CD8-positive, alpha-beta memory T cell (primary cell): Measurements from ENCODE around the gene SGIP1. TPM values are rescaled to one million over a fixed set of nuclear protein-coding genes. Genes with fewer than 3 reads are reported as not detected.

Source experiments
- CTCF ChIA-PET: fragments of 350-600 bp; sonication (Branson Sonifier 250); formaldehyde crosslinking; loops from one replicate; lab custom pipeline; 2021; ENCODE audit warnings: antibody characterized with exemption; lab: Charles Lee
- POLR2A ChIA-PET: fragments of 350-600 bp; sonication (Branson Sonifier 250); formaldehyde crosslinking; loops from one replicate; lab custom pipeline; 2021; ENCODE audit warnings: antibody characterized with exemption; lab: Charles Lee
- DNase-seq, 5 donors: peaks; one replicate each; pipeline versions ENCODE4 v3.0.0 to v3.0.0-alpha.2; 2020 to 2022; ENCODE audit warnings: mixed read lengths in 1 of 5
- H3K27ac ChIP-seq: one replicate; pipeline ENCODE4 v1.7.0; 2013; ENCODE audit warnings: low read depth, mild to moderate bottlenecking, low read length, moderate library complexity
- H3K27me3 ChIP-seq: 2 replicates; pipeline ENCODE4 v1.7.0; 2013; ENCODE audit warnings: low read length, mild to moderate bottlenecking; ENCODE audit not compliant: insufficient read depth, poor library complexity, severe bottlenecking
- H3K36me3 ChIP-seq: 2 replicates; pipeline ENCODE4 v1.7.0; 2013; ENCODE audit warnings: mild to moderate bottlenecking, low read length, moderate library complexity; ENCODE audit not compliant: insufficient read depth
- H3K4me1 ChIP-seq: 2 replicates; pipeline ENCODE4 v1.7.0; 2013; ENCODE audit warnings: mild to moderate bottlenecking, low read length, moderate library complexity; ENCODE audit not compliant: insufficient read depth
- H3K4me3 ChIP-seq: 2 replicates; pipeline ENCODE4 v1.7.0; 2013; ENCODE audit warnings: mild to moderate bottlenecking, low read length
- H3K9me3 ChIP-seq: 2 replicates; pipeline ENCODE4 v1.7.0; 2013; ENCODE audit warnings: mild to moderate bottlenecking, low read length
- H3K27ac Mint-ChIP-seq, 8 donors: one replicate each; pipeline ENCODE4 v1.8.0; 2020 to 2021; ENCODE audit warnings: mixed read lengths in 8 of 8, mild to moderate bottlenecking in 6 of 8, inconsistent platforms in 3 of 8, moderate library complexity in 3 of 8
- H3K27me3 Mint-ChIP-seq, 2 donors: one replicate each; pipeline ENCODE4 v1.8.0; 2020 to 2021; ENCODE audit warnings: mixed read lengths in 2 of 2, mild to moderate bottlenecking in 1 of 2, moderate library complexity in 1 of 2
- H3K36me3 Mint-ChIP-seq, 3 donors: one replicate each; pipeline ENCODE4 v1.8.0; 2020 to 2021; ENCODE audit warnings: mixed read lengths in 3 of 3, inconsistent platforms in 1 of 3, mild to moderate bottlenecking in 1 of 3
- H3K4me1 Mint-ChIP-seq, 3 donors: one replicate each; pipeline ENCODE4 v1.8.0; 2020 to 2021; ENCODE audit warnings: mixed read lengths in 3 of 3, inconsistent platforms in 1 of 3, mild to moderate bottlenecking in 1 of 3
- H3K4me3 Mint-ChIP-seq, 7 donors: one replicate each; pipeline ENCODE4 v1.8.0; 2020 to 2021; ENCODE audit warnings: mixed read lengths in 7 of 7, mild to moderate bottlenecking in 6 of 7, moderate library complexity in 4 of 7, inconsistent platforms in 2 of 7
- H3K9me3 Mint-ChIP-seq, 5 donors: one replicate each; pipeline ENCODE4 v1.8.0; 2020 to 2022; ENCODE audit warnings: mixed read lengths in 5 of 5, mild to moderate bottlenecking in 3 of 5, moderate library complexity in 2 of 5, inconsistent platforms in 1 of 5
- polyA plus RNA-seq: library from polyadenylated mRNA; unstranded; fragments of 300-500 nt; fragmentation: Illumina TruSeq; gene quantifications from one replicate; pipeline ENCODE4 v1.2.3, GENCODE V29; 2021
- total RNA-seq, 2 experiments: library from RNA; stranded (reverse); gene quantifications; one replicate each; pipeline ENCODE4 v1.2.3, GENCODE V29; 2021

The SGIP1 gene, protein sequence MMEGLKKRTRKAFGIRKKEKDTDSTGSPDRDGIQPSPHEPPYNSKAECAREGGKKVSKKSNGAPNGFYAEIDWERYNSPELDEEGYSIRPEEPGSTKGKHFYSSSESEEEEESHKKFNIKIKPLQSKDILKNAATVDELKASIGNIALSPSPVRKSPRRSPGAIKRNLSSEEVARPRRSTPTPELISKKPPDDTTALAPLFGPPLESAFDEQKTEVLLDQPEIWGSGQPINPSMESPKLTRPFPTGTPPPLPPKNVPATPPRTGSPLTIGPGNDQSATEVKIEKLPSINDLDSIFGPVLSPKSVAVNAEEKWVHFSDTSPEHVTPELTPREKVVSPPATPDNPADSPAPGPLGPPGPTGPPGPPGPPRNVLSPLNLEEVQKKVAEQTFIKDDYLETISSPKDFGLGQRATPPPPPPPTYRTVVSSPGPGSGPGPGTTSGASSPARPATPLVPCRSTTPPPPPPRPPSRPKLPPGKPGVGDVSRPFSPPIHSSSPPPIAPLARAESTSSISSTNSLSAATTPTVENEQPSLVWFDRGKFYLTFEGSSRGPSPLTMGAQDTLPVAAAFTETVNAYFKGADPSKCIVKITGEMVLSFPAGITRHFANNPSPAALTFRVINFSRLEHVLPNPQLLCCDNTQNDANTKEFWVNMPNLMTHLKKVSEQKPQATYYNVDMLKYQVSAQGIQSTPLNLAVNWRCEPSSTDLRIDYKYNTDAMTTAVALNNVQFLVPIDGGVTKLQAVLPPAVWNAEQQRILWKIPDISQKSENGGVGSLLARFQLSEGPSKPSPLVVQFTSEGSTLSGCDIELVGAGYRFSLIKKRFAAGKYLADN
- not detected for total RNA-seq
- polyA plus RNA-seq, result not detected

DNA sequence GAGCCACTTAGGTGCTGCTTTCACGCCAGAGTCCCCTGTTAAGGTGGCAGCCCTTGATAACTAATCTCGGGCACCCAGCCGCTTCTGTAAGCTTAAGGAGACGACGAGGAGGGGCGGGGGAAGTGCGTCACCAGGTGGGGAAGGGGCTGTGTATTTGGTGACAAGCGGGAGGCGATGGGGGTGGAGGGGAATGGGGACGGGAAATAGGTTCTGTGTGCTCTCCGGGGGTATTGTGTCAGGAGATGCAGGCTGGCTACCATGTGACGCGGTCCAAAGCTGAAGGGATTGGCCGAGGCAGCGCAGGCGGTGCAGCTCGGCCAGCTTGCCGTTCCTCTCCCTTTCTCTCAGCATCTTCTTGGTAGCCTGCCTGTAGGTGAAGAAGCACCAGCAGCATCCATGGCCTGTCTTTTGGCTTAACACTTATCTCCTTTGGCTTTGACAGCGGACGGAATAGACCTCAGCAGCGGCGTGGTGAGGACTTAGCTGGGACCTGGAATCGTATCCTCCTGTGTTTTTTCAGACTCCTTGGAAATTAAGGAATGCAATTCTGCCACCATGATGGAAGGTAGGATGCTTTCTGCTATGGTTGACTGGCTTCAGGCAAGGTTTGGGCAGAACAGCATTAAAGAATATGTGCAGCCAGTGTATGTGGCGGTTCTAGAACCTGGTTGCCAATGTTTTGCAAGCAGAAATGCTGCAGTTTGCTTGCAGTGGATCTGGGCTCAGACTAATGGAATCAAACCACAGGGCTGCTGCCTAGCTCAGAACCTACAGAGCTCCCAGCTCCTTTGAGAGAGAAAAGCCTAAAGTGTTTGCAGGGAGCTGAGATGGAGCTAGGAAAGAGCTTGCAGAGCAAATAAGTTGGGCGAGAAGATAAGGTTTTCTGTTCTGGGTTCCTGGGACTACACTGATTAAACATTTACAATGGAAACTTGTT is at the start of gene SGIP1:
Gene SGIP1, plus strand, starts transcription at position 350 of the 937 bp plus-strand sequence. Its CDS starts 206 bp downstream, at position 556.
- Mint-ChIP-seq H3K27me3 (peaks cover 20 to 68% of the 10 kb centered on the region in 2 donors), H3K4me1 (peaks cover 5 to 15% (median 5%) of the 10 kb centered on the region in 3 donors), H3K4me3 (peak within 1 kb of the TSS in 6 of 7 donors; percentile 35 to 74 (median 63)), H3K9me3 (peaks cover 0 to 2% (median 0%) of the 10 kb centered on the region in 5 donors), H3K36me3 (no peaks in the 10 kb centered on the region), H3K27ac (peak within 1 kb of the TSS in 2 of 8 donors; percentile 59 to 94)
- DNase-seq, result peak in 1 of 5 donors; percentile 6
- Histone ChIP-seq H3K9me3 (no peaks in the 10 kb centered on the region), H3K4me3 (no peak within 1 kb of the TSS), H3K27me3 (no peaks in the 10 kb centered on the region), H3K36me3 (no peaks in the 10 kb centered on the region), H3K27ac (no peak within 1 kb of the TSS), H3K4me1 (no peaks in the 10 kb centered on the region)
- ChIA-PET POLR2A (no interaction called here), CTCF (no interaction called here)

DNA sequence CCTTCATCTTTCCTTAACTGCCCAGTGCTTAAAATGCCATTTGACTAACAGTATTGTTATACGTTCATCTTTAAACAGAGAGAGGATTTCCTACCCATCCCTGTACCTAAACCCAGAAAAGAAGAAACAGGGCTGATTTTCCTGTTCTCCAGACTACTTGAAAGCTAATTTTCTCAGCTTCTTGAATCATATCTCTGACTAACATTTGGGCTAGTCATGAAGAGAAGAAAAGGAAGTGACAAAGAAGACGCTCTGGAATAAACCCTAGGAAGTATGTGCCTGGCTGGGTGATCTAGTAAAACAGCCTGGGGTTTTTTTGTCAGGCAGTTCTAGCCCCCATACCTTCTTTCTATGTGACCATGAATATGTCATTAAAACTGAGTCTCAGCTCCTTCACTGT is 44.8 kb upstream of the SGIP1 start:
- peaks cover 0 to 4% of the 10 kb centered on the region in 2 donors for H3K27me3 Mint-ChIP-seq
- POLR2A ChIA-PET, result no interaction called here

DNA sequence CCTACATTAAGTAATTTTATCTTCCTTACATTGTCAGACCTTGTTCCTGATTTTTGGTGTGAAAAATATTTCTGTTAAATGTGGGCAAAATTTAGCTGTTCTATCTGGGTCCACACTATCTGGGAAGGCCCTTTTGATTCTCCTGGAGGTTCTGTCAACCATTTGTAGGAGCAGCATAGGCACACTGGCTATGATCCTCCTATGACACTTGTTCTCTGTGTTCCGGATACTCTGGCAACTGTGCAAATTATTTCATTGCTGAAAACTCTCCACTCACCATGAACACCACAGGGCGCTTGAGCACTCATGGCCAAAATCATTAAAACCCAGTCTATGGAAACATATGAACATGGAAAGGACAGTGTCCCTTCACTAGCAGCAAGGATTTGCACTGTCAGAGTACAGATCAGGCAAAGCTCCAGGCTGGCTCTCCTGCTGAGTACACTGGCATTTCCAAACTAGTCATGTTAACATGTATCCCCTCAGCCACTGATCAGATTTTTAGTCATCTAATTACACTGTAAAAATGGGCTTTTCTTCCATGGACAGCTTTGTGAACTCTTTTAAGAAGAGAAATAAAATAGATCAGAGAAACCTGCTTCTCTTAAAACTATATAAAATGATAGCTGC is 43.9 kb upstream of the SGIP1 start:
- CTCF ChIA-PET, result no interaction called here
- H3K27me3 ChIP-seq, result no peaks in the 10 kb centered on the region
- Mint-ChIP-seq H3K27ac (no peak overlapping the region), H3K36me3 (no peaks in the 10 kb centered on the region), H3K4me1 (no peaks in the 10 kb centered on the region), H3K9me3 (no peaks in the 10 kb centered on the region), H3K4me3 (no peak overlapping the region), H3K27me3 (peaks cover 0 to 4% of the 10 kb centered on the region in 2 donors)
- no peak overlapping the region for H3K4me3 ChIP-seq
- POLR2A ChIA-PET, result no interaction called here
- H3K27ac ChIP-seq, result no peak overlapping the region
- H3K9me3 ChIP-seq, result no peaks in the 10 kb centered on the region
- no peaks in the 10 kb centered on the region for H3K4me1 ChIP-seq
- no peaks in the 10 kb centered on the region for H3K36me3 ChIP-seq
- DNase-seq, result no peak

More for the DNA sequence above, 44.8 kb upstream of the SGIP1 start:
- no peaks in the 10 kb centered on the region for H3K36me3 Mint-ChIP-seq
- no peak overlapping the region for H3K27ac Mint-ChIP-seq
- H3K27me3 ChIP-seq, result no peaks in the 10 kb centered on the region
- CTCF ChIA-PET, result no interaction called here
- no peaks in the 10 kb centered on the region for H3K4me1 Mint-ChIP-seq
- DNase-seq, result no peak
- H3K27ac ChIP-seq, result no peak overlapping the region
- no peak overlapping the region for H3K4me3 Mint-ChIP-seq
- H3K9me3 Mint-ChIP-seq, result no peaks in the 10 kb centered on the region
- no peak overlapping the region for H3K4me3 ChIP-seq
- H3K36me3 ChIP-seq, result no peaks in the 10 kb centered on the region
- H3K9me3 ChIP-seq, result no peaks in the 10 kb centered on the region
- H3K4me1 ChIP-seq, result no peaks in the 10 kb centered on the region

DNA sequence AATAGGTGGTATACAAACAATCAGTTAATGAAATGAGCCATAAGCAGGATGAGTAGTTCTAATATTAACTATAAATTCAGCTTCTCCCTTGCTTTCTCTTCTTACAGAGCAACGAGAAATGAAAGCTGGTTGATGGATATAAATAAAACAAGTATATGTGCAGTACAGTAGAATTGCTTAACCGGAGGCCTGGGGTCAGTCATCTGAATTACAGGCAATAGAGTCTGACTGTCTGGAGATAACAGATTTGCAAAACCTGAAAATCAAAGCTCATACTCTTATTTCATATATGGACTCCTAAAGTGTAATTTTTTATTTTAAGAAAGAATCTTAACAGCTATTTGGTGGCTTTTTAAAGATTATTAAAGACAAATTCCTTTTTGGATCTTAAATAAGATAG is 43.1 kb upstream of the SGIP1 start:
- H3K9me3 Mint-ChIP-seq, result no peaks in the 10 kb centered on the region
- ChIA-PET CTCF (no interaction called here), POLR2A (no interaction called here)
- no peaks in the 10 kb centered on the region for H3K4me1 Mint-ChIP-seq
- H3K27me3 Mint-ChIP-seq, result peaks cover 0 to 4% of the 10 kb centered on the region in 2 donors
- Histone ChIP-seq H3K9me3 (no peaks in the 10 kb centered on the region), H3K27me3 (no peaks in the 10 kb centered on the region), H3K36me3 (no peaks in the 10 kb centered on the region), H3K4me1 (no peaks in the 10 kb centered on the region), H3K4me3 (no peak overlapping the region), H3K27ac (no peak overlapping the region)
- H3K27ac Mint-ChIP-seq, result no peak overlapping the region
- H3K4me3 Mint-ChIP-seq, result no peak overlapping the region
- H3K36me3 Mint-ChIP-seq, result no peaks in the 10 kb centered on the region
- no peak for DNase-seq

DNA sequence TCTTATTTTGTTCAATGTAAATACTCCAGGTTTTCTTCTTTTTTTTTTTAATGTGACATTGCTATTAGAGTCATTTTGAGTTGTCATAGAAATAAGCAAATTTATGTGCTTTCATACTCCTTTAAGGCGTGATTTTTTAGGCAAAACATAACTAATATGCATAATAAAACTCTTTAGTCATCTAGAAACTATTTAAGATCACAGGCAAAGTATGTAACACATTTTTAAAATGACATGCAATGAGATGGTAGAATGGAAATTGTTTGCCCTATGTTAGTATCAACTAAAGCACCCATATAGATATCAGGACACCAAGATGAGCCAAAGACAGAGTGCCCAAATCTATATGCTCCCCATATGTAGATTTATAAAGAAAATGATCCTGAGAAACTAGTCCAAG is 41.5 kb upstream of the SGIP1 start:
- Histone ChIP-seq H3K4me1 (no peaks in the 10 kb centered on the region), H3K27ac (no peak overlapping the region), H3K36me3 (no peaks in the 10 kb centered on the region), H3K4me3 (no peak overlapping the region), H3K27me3 (no peaks in the 10 kb centered on the region), H3K9me3 (no peaks in the 10 kb centered on the region)
- ChIA-PET POLR2A (no interaction called here), CTCF (no interaction called here)
- no peak overlapping the region for H3K4me3 Mint-ChIP-seq
- H3K36me3 Mint-ChIP-seq, result no peaks in the 10 kb centered on the region
- no peaks in the 10 kb centered on the region for H3K9me3 Mint-ChIP-seq
- H3K4me1 Mint-ChIP-seq, result no peaks in the 10 kb centered on the region
- DNase-seq, result no peak
- H3K27me3 Mint-ChIP-seq, result peaks cover 3 to 12% of the 10 kb centered on the region in 2 donors
- no peak overlapping the region for H3K27ac Mint-ChIP-seq

DNA sequence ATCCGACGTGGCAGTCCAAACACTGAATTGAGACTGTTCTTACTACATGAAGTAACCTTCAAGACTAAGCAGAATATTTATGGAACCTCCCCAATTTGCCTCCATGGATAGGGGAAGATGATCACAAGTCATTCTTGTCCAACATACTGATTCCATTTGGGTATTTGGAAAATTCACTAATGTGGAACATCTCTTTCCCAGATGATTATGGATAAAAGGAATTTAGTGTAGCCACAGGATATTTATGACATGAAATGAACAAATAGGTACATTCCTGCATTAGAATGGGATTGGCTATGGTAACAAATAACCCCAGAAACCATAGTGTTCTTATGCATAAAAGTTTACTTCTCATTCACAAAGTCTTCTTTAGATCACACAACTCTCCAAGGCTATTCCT is 40.2 kb upstream of the SGIP1 start:
- no peak overlapping the region for H3K27ac Mint-ChIP-seq
- DNase-seq, result no peak
- no peaks in the 10 kb centered on the region for H3K36me3 Mint-ChIP-seq
- Histone ChIP-seq H3K27ac (no peak overlapping the region), H3K36me3 (no peaks in the 10 kb centered on the region), H3K4me1 (no peaks in the 10 kb centered on the region), H3K9me3 (no peaks in the 10 kb centered on the region), H3K27me3 (no peaks in the 10 kb centered on the region), H3K4me3 (no peak overlapping the region)
- ChIA-PET CTCF (no interaction called here), POLR2A (no interaction called here)
- no peaks in the 10 kb centered on the region for H3K9me3 Mint-ChIP-seq
- no peaks in the 10 kb centered on the region for H3K4me1 Mint-ChIP-seq
- no peak overlapping the region for H3K4me3 Mint-ChIP-seq
- H3K27me3 Mint-ChIP-seq, result peaks cover 6 to 21% of the 10 kb centered on the region in 2 donors

DNA sequence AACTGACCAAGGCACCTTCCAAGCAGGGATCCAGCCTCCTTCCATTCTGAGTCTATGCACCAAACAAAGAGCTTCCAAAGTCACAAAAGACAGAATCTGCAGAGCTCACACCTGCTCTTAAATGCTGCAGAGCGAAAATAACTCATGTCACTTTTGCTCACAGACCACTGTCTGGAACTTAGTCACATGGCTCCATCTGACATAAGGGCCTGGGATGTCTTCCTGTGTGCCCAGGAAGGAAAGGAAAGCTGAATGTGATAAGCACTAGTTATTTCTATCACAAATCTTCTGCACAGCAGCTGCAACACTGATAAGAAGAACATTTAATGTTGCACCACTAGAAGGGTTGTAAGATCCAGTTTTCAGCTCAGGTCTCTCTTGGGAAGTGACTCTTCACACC is 39.5 kb upstream of the SGIP1 start:
- no peak for DNase-seq
- Mint-ChIP-seq H3K27ac (no peak overlapping the region), H3K4me1 (no peaks in the 10 kb centered on the region), H3K4me3 (no peak overlapping the region), H3K36me3 (no peaks in the 10 kb centered on the region), H3K9me3 (no peaks in the 10 kb centered on the region), H3K27me3 (peaks cover 8 to 23% of the 10 kb centered on the region in 2 donors)
- Histone ChIP-seq H3K27ac (no peak overlapping the region), H3K36me3 (no peaks in the 10 kb centered on the region), H3K4me3 (no peak overlapping the region), H3K9me3 (no peaks in the 10 kb centered on the region), H3K27me3 (no peaks in the 10 kb centered on the region), H3K4me1 (no peaks in the 10 kb centered on the region)
- ChIA-PET CTCF (no interaction called here), POLR2A (no interaction called here)
